ENCODE measurements around the gene PNMA8C. TPM values are rescaled to one million over a fixed set of nuclear protein-coding genes. Genes with fewer than 3 reads are reported as not detected.

Gene PNMA8C
- total RNA-seq, 1 experiment from 2014 or later: not detected

- no peaks in the 10 kb centered on the region for H3K36me3 ChIP-seq (ENCODE audit: control insufficient read depth, insufficient read depth, low read length)
- ATAC-seq (no peak), DNase-seq (ENCODE audit: low read depth, low spot score) (no peak)
- no peak overlapping the region for H3K27ac ChIP-seq (ENCODE audit: low read length)
- H3K4me1 ChIP-seq (ENCODE audit: control insufficient read depth, insufficient read depth, low read length): peaks cover 3% of the 10 kb centered on the region; the same call in 1 of the 2 replicates
- no peak overlapping the region for H3K4me3 ChIP-seq (ENCODE audit: low read depth in 2 of 2, low read length in 2 of 2)
- in situ Hi-C loops (cut with HindIII; ENCODE audit: low pct_unique_long_range_greater_than_20kb, low sequenced_read_pairs) (no loop called here), intact Hi-C loops (cut with micrococcal nuclease; ENCODE audit: unreplicated experiment) (no loop called here)
- TF ChIP-seq SIN3A (IDR thresholded peaks at IDR 0.05; ENCODE audit: borderline replicate concordance, insufficient read depth, low read depth, low read length) (no peak), CTCF (IDR thresholded peaks at IDR 0.05) (no peak), POLR2AphosphoS5 (IDR thresholded peaks at IDR 0.05; ENCODE audit: low read depth, low read length) (no peak), TCF7L2 (IDR thresholded peaks at IDR 0.05; ENCODE audit: low read depth, low read length) (no peak)
- TF ChIP-seq, protein P1, sequence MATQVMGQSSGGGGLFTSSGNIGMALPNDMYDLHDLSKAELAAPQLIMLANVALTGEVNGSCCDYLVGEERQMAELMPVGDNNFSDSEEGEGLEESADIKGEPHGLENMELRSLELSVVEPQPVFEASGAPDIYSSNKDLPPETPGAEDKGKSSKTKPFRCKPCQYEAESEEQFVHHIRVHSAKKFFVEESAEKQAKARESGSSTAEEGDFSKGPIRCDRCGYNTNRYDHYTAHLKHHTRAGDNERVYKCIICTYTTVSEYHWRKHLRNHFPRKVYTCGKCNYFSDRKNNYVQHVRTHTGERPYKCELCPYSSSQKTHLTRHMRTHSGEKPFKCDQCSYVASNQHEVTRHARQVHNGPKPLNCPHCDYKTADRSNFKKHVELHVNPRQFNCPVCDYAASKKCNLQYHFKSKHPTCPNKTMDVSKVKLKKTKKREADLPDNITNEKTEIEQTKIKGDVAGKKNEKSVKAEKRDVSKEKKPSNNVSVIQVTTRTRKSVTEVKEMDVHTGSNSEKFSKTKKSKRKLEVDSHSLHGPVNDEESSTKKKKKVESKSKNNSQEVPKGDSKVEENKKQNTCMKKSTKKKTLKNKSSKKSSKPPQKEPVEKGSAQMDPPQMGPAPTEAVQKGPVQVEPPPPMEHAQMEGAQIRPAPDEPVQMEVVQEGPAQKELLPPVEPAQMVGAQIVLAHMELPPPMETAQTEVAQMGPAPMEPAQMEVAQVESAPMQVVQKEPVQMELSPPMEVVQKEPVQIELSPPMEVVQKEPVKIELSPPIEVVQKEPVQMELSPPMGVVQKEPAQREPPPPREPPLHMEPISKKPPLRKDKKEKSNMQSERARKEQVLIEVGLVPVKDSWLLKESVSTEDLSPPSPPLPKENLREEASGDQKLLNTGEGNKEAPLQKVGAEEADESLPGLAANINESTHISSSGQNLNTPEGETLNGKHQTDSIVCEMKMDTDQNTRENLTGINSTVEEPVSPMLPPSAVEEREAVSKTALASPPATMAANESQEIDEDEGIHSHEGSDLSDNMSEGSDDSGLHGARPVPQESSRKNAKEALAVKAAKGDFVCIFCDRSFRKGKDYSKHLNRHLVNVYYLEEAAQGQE (IDR thresholded peaks at IDR 0.05; ENCODE audit: insufficient read depth in 1 of 2, low read depth in 2 of 2, low read length in 1 of 2): no peak
- BruUV-seq (replicated peaks): no TSS peak
- H3K27me3 ChIP-seq (ENCODE audit: control insufficient read depth, insufficient read depth, low read length): no peaks in the 10 kb centered on the region
- no peaks in the 10 kb centered on the region for H3K9me3 ChIP-seq (ENCODE audit: control insufficient read depth, insufficient read depth, low read depth, low read length)
- POLR2A ChIA-PET: interaction anchor here (0.7 kb wide), 1 partner anchor 11 kb away, joined by 4 read pairs; no protein-coding TSS in a partner anchor
- CTCF ChIA-PET: no interaction called here
Observed at GRCh38 chr19:46408664-46409039, 20.1 kb downstream of the PNMA8C start.

DNA sequence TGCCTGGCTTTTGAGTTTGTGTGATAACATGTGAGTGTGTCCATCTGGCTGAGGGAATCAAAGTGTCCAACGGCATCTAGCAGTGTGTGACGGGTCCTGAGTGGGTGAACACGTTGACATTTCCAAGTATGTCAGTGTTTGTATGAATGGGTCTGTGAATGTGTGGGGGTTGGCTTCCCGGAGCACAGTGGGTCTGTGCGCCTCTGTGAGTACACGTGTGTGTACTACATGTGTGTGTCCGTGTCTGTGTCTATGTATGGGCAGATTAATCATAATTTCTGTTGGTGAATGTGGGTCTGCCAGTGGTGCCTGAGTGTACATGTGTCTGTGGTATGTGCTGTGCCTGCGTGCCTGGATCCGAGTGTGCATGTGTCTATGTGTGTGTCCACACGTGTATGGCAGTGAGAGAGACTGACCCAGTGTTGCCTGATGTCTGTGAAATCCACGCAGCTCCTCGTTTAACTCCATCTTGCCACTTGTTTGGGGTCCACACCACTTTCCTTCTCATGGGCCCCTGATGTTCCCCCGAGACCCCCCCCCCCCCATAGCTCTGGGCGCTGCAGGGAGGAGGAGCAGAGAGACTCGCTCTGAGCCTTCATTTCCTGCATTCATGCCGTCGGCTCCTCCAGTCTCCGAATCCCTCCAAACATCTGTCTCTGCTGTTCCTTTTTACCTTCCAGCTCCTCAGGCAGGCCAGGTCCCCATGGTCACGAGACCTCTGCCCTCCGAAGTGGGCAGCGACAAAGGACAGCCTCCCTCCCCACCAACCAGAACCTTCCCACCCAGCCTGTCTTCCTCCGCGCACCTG lies 20.7 kb downstream of the PNMA8C start:
- ChIA-PET POLR2A (interaction anchor here (0.7 kb wide), 1 partner anchor 12 kb away, joined by 4 read pairs; no protein-coding TSS in a partner anchor), CTCF (interaction anchor here (0.6 kb wide), 1 partner anchor 42 kb away, joined by 3 read pairs; no protein-coding TSS in a partner anchor)
- no peaks in the 10 kb centered on the region for H3K9me3 ChIP-seq (ENCODE audit: control insufficient read depth, insufficient read depth, low read depth, low read length)
- no peaks in the 10 kb centered on the region for H3K27me3 ChIP-seq (ENCODE audit: control insufficient read depth, insufficient read depth, low read length)
- H3K27ac ChIP-seq (ENCODE audit: low read length): no peak overlapping the region
- intact Hi-C loops (cut with micrococcal nuclease; ENCODE audit: unreplicated experiment) (no loop called here), in situ Hi-C loops (cut with HindIII; ENCODE audit: low pct_unique_long_range_greater_than_20kb, low sequenced_read_pairs) (no loop called here)
- no TSS peak for BruUV-seq (replicated peaks)
- no peak overlapping the region for H3K4me3 ChIP-seq (ENCODE audit: low read depth in 2 of 2, low read length in 2 of 2)
- DNase-seq (ENCODE audit: low read depth, low spot score) (no peak), ATAC-seq (no peak)
- TF ChIP-seq POLR2AphosphoS5 (IDR thresholded peaks at IDR 0.05; ENCODE audit: low read depth, low read length): no peak
- no peak for TF ChIP-seq SIN3A (IDR thresholded peaks at IDR 0.05; ENCODE audit: borderline replicate concordance, insufficient read depth, low read depth, low read length)
- no peak for TF ChIP-seq TCF7L2 (IDR thresholded peaks at IDR 0.05; ENCODE audit: low read depth, low read length)
- TF ChIP-seq CTCF (IDR thresholded peaks at IDR 0.05): no peak
- TF ChIP-seq, protein P1 (IDR thresholded peaks at IDR 0.05; ENCODE audit: insufficient read depth in 1 of 2, low read depth in 2 of 2, low read length in 1 of 2): no peak
- H3K36me3 ChIP-seq (ENCODE audit: control insufficient read depth, insufficient read depth, low read length): no peaks in the 10 kb centered on the region
- peaks cover 3% of the 10 kb centered on the region; the same call in 1 of the 2 replicates for H3K4me1 ChIP-seq (ENCODE audit: control insufficient read depth, insufficient read depth, low read length)

All from Panc1 (cell line).